Ectodermal cell (in vitro differentiated cells): ENCODE results near the gene GAB2.

Experiments
- H3K27ac ChIP-seq: 2 replicates; pipeline ENCODE4 v1.7.0; 2013; ENCODE audit warnings: mild to moderate bottlenecking, low read depth, low read length; ENCODE audit not compliant: insufficient read depth, poor library complexity, severe bottlenecking
- H3K27me3 ChIP-seq: 2 replicates; pipeline ENCODE4 v1.7.0; 2013; ENCODE audit warnings: mild to moderate bottlenecking, low read length; ENCODE audit not compliant: insufficient read depth, control insufficient read depth, poor library complexity, severe bottlenecking
- H3K36me3 ChIP-seq: one replicate; pipeline ENCODE4 v1.7.0; 2013; ENCODE audit warnings: low read length; ENCODE audit not compliant: control insufficient read depth, insufficient read depth
- H3K4me1 ChIP-seq: one replicate; pipeline ENCODE4 v1.7.0; 2013; ENCODE audit warnings: low read length; ENCODE audit not compliant: control insufficient read depth, insufficient read depth
- H3K4me3 ChIP-seq: 2 replicates; pipeline ENCODE4 v1.7.0; 2013; ENCODE audit warnings: low read depth, low read length, control low read depth; ENCODE audit not compliant: insufficient read depth
- H3K9me3 ChIP-seq: 2 replicates; pipeline ENCODE4 v1.7.0; 2013; ENCODE audit warnings: mild to moderate bottlenecking, low read length, moderate library complexity; ENCODE audit not compliant: control insufficient read depth
- WGBS, 2 experiments: methylation state at CpG; one replicate each; pipeline ENCODE4 v1.1.7; 2013; ENCODE audit warnings: missing lambda C conversion rate in 2 of 2; 5-methylcytosine and 5-hydroxymethylcytosine counted together

GAB2 gene

DNA sequence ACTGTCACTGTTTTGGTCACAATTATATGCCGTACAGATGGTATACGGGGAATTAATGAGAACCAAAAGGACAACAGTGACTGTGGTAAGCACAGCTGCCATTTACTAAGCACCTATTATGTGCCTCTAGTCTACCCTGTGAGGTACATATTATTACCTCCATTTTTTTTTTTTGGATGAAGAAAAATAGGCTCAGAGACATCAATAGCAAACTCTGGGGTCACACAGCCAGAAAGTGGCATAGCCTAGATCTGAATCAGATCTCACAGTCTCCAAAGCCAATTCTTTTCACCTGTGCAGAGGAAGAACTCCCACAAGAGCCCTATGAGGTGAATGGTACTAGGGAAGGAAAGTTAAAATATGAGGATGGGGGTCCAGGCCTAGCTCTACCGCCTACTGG lies 160.0 kb downstream of the GAB2 start:
- Histone ChIP-seq H3K4me1 (no peaks in the 10 kb centered on the region), H3K9me3 (no peaks in the 10 kb centered on the region), H3K27me3 (no peaks in the 10 kb centered on the region), H3K4me3 (no peak overlapping the region), H3K27ac (no peak overlapping the region), H3K36me3 (no peaks in the 10 kb centered on the region)
- 93 to 98% methylated on average over 2 to 3 of the region's 3 CpGs for WGBS, 2 experiments

GRCh38 chr11:78256962-78257361 lies 160.7 kb downstream of the GAB2 start:
- no peak overlapping the region for H3K4me3 ChIP-seq
- WGBS, 2 experiments, result 86 to 94% methylated on average over 3 of the region's 3 CpGs
- H3K36me3 ChIP-seq, result no peaks in the 10 kb centered on the region
- no peaks in the 10 kb centered on the region for H3K27me3 ChIP-seq
- H3K9me3 ChIP-seq, result no peaks in the 10 kb centered on the region
- H3K27ac ChIP-seq, result no peak overlapping the region
- H3K4me1 ChIP-seq, result no peaks in the 10 kb centered on the region

GRCh38 chr11:78255919-78256318 lies 161.7 kb downstream of the GAB2 start:
- Histone ChIP-seq H3K9me3 (no peaks in the 10 kb centered on the region), H3K27me3 (no peaks in the 10 kb centered on the region), H3K27ac (no peak overlapping the region), H3K4me1 (no peaks in the 10 kb centered on the region), H3K4me3 (no peak overlapping the region), H3K36me3 (no peaks in the 10 kb centered on the region)
- WGBS, 2 experiments, result 100% methylated on average over 1 of the region's 2 CpGs

DNA sequence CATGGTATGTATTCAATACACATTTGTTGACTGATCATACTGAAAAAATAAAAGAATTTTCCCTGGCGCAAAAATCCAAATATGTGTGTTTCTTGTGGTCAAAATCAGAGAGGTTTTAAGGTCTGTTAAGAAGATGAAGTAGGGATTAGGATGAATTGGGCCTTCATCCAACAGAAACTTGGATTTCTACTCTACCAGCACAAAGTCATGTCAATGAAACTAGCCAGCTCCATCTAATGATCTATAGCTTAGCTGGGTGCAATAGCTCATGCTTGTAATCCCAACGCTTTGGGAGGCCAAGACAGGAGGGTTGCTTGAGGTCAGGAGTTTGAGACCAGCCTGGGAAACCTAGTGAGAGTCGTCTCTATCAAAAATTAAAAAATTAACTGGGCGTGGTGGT lies 163.4 kb downstream of the GAB2 start:
- 88 to 97% methylated on average over 4 of the region's 4 CpGs for WGBS, 2 experiments
- no peaks in the 10 kb centered on the region for H3K4me1 ChIP-seq
- no peak overlapping the region for H3K27ac ChIP-seq
- H3K36me3 ChIP-seq, result peaks cover 5% of the 10 kb centered on the region
- no peaks in the 10 kb centered on the region for H3K27me3 ChIP-seq
- H3K4me3 ChIP-seq, result no peak overlapping the region
- H3K9me3 ChIP-seq, result no peaks in the 10 kb centered on the region

GRCh38 chr11:78253797-78254196 lies 163.8 kb downstream of the GAB2 start:
- H3K36me3 ChIP-seq, result peaks cover 5% of the 10 kb centered on the region
- no peaks in the 10 kb centered on the region for H3K9me3 ChIP-seq
- no peaks in the 10 kb centered on the region for H3K27me3 ChIP-seq
- no peak overlapping the region for H3K27ac ChIP-seq
- 92 to 95% methylated on average over 4 of the region's 4 CpGs for WGBS, 2 experiments
- no peak overlapping the region for H3K4me3 ChIP-seq
- H3K4me1 ChIP-seq, result no peaks in the 10 kb centered on the region

DNA sequence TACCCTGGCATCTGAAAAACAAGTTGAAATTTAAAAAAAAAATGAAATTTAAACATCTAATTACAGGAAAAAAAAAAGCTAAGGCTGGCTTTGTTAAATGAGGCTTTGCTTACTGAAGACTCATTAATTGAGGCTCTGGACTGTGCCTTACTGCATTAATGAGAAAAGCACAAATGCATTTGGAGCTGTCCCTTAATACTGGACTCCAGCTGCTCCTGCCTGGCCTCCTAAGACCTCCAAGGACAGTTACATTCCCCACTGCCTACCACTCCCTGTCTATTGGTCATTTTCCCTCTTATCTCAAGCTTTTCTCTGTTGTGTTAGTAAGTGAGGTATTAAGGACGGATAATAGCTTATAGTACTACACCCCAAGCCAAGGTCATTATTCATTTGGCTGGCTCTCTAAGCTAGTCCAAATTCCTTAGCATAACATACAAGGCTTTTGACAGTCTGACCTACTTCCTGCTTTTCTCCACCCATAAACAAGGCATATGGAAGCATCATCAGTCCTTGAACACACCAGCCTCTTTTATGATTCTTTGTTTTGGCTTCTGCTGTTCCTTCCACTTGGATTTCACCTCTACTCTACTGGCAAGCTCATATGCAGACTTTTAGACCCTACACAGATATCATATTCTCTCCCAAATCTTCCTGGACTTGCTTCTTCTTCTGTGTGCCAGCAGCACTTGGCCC lies 166.4 kb downstream of the GAB2 start:
- no peaks in the 10 kb centered on the region for H3K4me1 ChIP-seq
- no peaks in the 10 kb centered on the region for H3K27me3 ChIP-seq
- WGBS, 2 experiments, result 100% methylated on average over 1 of the region's 1 CpG
- no peak overlapping the region for H3K27ac ChIP-seq
- H3K36me3 ChIP-seq, result peaks cover 5% of the 10 kb centered on the region
- no peaks in the 10 kb centered on the region for H3K9me3 ChIP-seq
- H3K4me3 ChIP-seq, result no peak overlapping the region

DNA sequence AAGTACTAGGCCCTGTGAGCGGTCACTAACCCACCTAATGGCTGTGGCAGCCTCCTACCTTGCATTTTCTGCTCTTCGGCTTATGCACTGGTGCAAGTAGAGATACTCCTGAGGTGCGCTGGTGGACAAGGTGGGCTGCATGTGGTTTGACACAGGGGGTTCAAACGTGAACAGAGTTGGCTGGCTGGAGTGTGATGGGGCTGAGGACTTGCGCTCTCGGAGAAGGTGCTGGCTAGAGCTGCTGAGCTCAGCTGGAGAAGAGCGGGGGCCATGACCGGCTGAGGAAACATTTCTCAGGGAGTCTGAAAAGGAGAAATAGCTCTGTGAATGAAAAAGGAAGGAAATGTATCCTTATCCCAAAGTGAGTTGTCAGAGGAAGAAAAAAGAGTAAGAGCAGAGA lies 167.5 kb downstream of the GAB2 start:
- WGBS, 2 experiments, result 95 to 96% methylated on average over 8 of the region's 8 CpGs

GRCh38 chr11:78248903-78249302 lies 168.7 kb downstream of the GAB2 start:
- Histone ChIP-seq H3K36me3 (peaks cover 5% of the 10 kb centered on the region), H3K27me3 (no peaks in the 10 kb centered on the region), H3K4me1 (no peaks in the 10 kb centered on the region), H3K4me3 (no peak overlapping the region), H3K27ac (no peak overlapping the region), H3K9me3 (no peaks in the 10 kb centered on the region)

More for the DNA sequence above, 167.5 kb downstream of the GAB2 start:
- Histone ChIP-seq H3K27ac (no peak overlapping the region), H3K9me3 (no peaks in the 10 kb centered on the region), H3K4me1 (no peaks in the 10 kb centered on the region), H3K36me3 (peaks cover 5% of the 10 kb centered on the region), H3K4me3 (no peak overlapping the region), H3K27me3 (no peaks in the 10 kb centered on the region)

DNA sequence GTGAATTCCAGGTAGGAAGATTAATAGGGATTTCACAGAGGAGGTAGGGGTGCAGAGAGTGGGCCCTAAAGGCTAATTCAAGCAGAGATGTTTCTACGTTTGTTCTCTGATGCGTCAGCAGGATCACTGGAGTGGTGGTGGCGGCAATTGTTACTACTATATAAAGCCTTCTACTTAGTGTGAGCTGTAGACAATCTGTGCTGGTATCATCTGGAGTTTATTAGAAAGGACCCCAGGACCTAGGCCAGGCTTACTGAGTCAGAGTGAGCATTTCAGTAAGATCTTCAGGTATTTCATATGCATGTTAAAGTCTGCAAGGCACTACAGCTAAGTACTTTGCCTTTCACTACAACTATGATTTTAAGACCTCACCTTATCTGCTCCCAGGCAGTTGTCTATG lies 169.4 kb downstream of the GAB2 start:
- Histone ChIP-seq H3K27me3 (no peaks in the 10 kb centered on the region), H3K4me3 (no peak overlapping the region), H3K36me3 (peaks cover 5% of the 10 kb centered on the region), H3K4me1 (no peaks in the 10 kb centered on the region), H3K27ac (no peak overlapping the region), H3K9me3 (no peaks in the 10 kb centered on the region)
- 95 to 100% methylated on average over 2 to 3 of the region's 3 CpGs for WGBS, 2 experiments

GRCh38 chr11:78244546-78245255 lies 172.9 kb downstream of the GAB2 start:
- no peak overlapping the region for H3K27ac ChIP-seq
- H3K9me3 ChIP-seq, result no peaks in the 10 kb centered on the region
- WGBS, 2 experiments, result 80 to 92% methylated on average over 2 of the region's 4 CpGs
- H3K36me3 ChIP-seq, result no peaks in the 10 kb centered on the region
- H3K27me3 ChIP-seq, result no peaks in the 10 kb centered on the region
- no peaks in the 10 kb centered on the region for H3K4me1 ChIP-seq
- H3K4me3 ChIP-seq, result no peak overlapping the region
